ENCODE results near the gene ITPRIPL2. TPM values are rescaled to one million over a fixed set of nuclear protein-coding genes. Genes with fewer than 3 reads are reported as not detected.

ITPRIPL2 gene
- total and polyA plus RNA-seq, 2 of the 13 experiments (the other 11 are each of a cell fraction or from before 2014, with no cell fraction given), result 5.9 to 12.6 TPM

DNA sequence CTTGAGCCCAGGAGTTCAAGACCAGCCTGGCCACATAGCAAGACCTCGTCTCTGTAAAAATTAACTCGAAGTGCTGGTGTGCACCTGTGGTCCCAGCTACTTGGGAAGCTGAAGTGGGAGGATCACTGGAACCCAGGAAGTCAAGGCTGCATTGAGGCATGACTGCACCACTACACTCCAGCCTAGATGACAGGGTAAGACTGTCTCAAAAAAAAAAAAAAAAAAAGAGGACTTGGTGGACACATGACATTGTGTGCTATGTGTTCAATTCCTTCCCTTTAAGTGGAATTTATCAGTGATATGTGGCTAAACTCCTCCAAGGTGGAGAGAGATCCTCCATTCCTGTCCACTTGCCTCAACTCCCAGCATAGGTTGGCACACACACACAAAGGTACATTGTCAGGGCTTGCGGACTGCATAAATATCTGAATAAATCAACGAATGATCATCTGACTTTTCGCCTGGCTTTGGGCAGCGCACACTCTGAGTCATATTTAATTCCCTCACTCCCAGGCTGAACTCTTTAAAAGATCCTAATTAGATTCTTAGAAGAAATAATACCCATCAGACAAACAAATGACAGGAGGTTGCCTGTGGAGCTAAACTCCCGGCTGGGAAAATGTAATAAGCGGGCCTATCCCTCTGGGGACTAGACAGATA is 29.3 kb downstream of the ITPRIPL2 start:
- Histone ChIP-seq H2AFZ (ENCODE audit: low read length) (no peak overlapping the region), H3K36me3 (replicated peaks in 1 of 2; ENCODE audit: control insufficient read depth in 1 of 2, insufficient read depth in 2 of 2, low read length in 2 of 2) (no peaks in the 10 kb centered on the region), H3K4me3 (replicated peaks in 1 of 3; ENCODE audit: insufficient read depth in 1 of 3, low read depth in 2 of 3, low read length in 3 of 3) (no peak overlapping the region), H3K4me2 (ENCODE audit: low read depth, low read length) (no peak overlapping the region), H3K27me3 (ENCODE audit: control insufficient read depth in 1 of 2, insufficient read depth in 2 of 2, low read length in 2 of 2) (peaks cover 2 to 48% of the 10 kb centered on the region in 2 experiments; a peak in 3 of 5 replicates), H4K20me1 (ENCODE audit: insufficient read depth, low read length) (no peaks in the 10 kb centered on the region), H3K27ac (ENCODE audit: extremely low read length, insufficient read depth, low read length) (no peak overlapping the region), H3K79me2 (ENCODE audit: insufficient read depth, low read length) (no peaks in the 10 kb centered on the region), H3K9me3 (ENCODE audit: low read length) (no peaks in the 10 kb centered on the region), H3K9ac (ENCODE audit: insufficient read depth, low read depth, low read length) (no peak overlapping the region), H3K4me1 (ENCODE audit: insufficient read depth, low read length) (no peaks in the 10 kb centered on the region)
- ATAC-seq (no peak), FAIRE-seq (no peak), DNase-seq (ENCODE audit: low spot score) (no peak)
- TF ChIP-seq EZH2 (conservative IDR thresholded peaks at IDR 0.05; ENCODE audit: low read depth, low read length), result 0 out of 2 replicates have a peak, but pooled peaks have one; percentile 3
- TF ChIP-seq, protein P1, sequence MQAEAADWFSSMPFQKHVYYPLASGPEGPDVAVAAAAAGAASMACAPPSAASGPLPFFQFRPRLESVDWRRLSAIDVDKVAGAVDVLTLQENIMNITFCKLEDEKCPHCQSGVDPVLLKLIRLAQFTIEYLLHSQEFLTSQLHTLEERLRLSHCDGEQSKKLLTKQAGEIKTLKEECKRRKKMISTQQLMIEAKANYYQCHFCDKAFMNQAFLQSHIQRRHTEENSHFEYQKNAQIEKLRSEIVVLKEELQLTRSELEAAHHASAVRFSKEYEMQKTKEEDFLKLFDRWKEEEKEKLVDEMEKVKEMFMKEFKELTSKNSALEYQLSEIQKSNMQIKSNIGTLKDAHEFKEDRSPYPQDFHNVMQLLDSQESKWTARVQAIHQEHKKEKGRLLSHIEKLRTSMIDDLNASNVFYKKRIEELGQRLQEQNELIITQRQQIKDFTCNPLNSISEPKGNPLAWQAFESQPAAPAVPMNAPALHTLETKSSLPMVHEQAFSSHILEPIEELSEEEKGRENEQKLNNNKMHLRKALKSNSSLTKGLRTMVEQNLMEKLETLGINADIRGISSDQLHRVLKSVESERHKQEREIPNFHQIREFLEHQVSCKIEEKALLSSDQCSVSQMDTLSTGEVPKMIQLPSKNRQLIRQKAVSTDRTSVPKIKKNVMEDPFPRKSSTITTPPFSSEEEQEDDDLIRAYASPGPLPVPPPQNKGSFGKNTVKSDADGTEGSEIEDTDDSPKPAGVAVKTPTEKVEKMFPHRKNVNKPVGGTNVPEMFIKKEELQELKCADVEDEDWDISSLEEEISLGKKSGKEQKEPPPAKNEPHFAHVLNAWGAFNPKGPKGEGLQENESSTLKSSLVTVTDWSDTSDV (CRISPR knock-in tag; IDR thresholded peaks at IDR 0.05), result no peak
- intact Hi-C loops (cut with micrococcal nuclease; ENCODE audit: unreplicated experiment), result no loop called here
- 20% methylated on average over 8 of the region's 8 CpGs for WGBS (ENCODE audit: low lambda C conversion rate)
- in situ Hi-C loops (cut with HindIII; ENCODE audit: extremely low pct_ligation_motif_present, low pct_unique_long_range_greater_than_20kb), result loop anchor here (10.0 kb wide), 1 partner anchor 62 kb away; no protein-coding TSS in a partner anchor
- ChIA-PET POLR2A (no interaction called here), CTCF (ENCODE audit: low intra/inter-chr PET ratio, low total read pairs) (no interaction called here)
- no TSS peak for BruUV-seq (replicated peaks)

DNA sequence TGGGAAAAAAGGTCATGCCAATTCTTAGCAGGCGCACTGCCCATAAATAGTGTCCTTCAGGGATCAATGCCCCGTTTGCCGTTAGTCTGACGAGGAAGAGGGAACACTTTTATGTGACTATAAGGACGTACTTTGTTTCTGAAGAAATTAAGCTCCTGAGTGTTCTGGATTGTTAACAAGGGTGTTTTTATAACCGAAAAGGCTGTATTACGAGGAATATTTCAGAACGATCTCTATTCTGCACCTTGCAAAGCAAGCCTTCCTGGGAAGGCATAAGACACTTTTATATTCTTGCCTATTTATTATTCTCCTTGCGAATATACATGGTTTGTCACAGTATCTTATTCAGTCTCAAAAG is 29.8 kb downstream of the ITPRIPL2 start:
- no TSS peak for BruUV-seq (replicated peaks)
- intact Hi-C loops (cut with micrococcal nuclease; ENCODE audit: unreplicated experiment) (no loop called here), in situ Hi-C loops (cut with HindIII; ENCODE audit: extremely low pct_ligation_motif_present, low pct_unique_long_range_greater_than_20kb) (loop anchor here (10.0 kb wide), 1 partner anchor 61 kb away; no protein-coding TSS in a partner anchor)
- no peaks in the 10 kb centered on the region for H4K20me1 ChIP-seq (ENCODE audit: insufficient read depth, low read length)
- H3K36me3 ChIP-seq (replicated peaks in 1 of 2; ENCODE audit: control insufficient read depth in 1 of 2, insufficient read depth in 2 of 2, low read length in 2 of 2), result no peaks in the 10 kb centered on the region
- ChIA-PET CTCF (ENCODE audit: low intra/inter-chr PET ratio, low total read pairs) (no interaction called here), POLR2A (no interaction called here)
- no peaks in the 10 kb centered on the region for H3K4me1 ChIP-seq (ENCODE audit: insufficient read depth, low read length)
- no peak for TF ChIP-seq ZNF660 (CRISPR knock-in tag; IDR thresholded peaks at IDR 0.05; ENCODE audit: borderline replicate concordance, low read depth)
- no peak for TF ChIP-seq POLR2AphosphoS5 (IDR thresholded peaks at IDR 0.05; ENCODE audit: low read depth, low read length)
- TF ChIP-seq, protein P2, sequence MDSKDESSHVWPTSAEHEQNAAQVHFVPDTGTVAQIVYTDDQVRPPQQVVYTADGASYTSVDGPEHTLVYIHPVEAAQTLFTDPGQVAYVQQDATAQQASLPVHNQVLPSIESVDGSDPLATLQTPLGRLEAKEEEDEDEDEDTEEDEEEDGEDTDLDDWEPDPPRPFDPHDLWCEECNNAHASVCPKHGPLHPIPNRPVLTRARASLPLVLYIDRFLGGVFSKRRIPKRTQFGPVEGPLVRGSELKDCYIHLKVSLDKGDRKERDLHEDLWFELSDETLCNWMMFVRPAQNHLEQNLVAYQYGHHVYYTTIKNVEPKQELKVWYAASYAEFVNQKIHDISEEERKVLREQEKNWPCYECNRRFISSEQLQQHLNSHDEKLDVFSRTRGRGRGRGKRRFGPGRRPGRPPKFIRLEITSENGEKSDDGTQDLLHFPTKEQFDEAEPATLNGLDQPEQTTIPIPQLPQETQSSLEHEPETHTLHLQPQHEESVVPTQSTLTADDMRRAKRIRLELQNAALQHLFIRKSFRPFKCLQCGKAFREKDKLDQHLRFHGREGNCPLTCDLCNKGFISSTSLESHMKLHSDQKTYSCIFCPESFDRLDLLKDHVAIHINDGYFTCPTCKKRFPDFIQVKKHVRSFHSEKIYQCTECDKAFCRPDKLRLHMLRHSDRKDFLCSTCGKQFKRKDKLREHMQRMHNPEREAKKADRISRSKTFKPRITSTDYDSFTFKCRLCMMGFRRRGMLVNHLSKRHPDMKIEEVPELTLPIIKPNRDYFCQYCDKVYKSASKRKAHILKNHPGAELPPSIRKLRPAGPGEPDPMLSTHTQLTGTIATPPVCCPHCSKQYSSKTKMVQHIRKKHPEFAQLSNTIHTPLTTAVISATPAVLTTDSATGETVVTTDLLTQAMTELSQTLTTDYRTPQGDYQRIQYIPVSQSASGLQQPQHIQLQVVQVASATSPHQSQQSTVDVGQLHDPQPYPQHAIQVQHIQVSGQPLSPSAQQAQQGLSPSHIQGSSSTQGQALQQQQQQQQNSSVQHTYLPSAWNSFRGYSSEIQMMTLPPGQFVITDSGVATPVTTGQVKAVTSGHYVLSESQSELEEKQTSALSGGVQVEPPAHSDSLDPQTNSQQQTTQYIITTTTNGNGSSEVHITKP (CRISPR knock-in tag; IDR thresholded peaks at IDR 0.05; ENCODE audit: low read depth), result no peak
- 0 out of 2 replicates have a peak, but pooled peaks have one; percentile 7 for TF ChIP-seq EZH2 (conservative IDR thresholded peaks at IDR 0.05; ENCODE audit: low read depth, low read length)
- no peak for TF ChIP-seq ZNF761 (CRISPR knock-in tag; conservative IDR thresholded peaks at IDR 0.05)
- FAIRE-seq, result no peak
- no peak overlapping the region for H3K4me2 ChIP-seq (ENCODE audit: low read depth, low read length)
- ATAC-seq, result no peak
- no peaks in the 10 kb centered on the region for H3K79me2 ChIP-seq (ENCODE audit: insufficient read depth, low read length)
- no peak overlapping the region for H3K9ac ChIP-seq (ENCODE audit: insufficient read depth, low read depth, low read length)
- no peak overlapping the region for H3K27ac ChIP-seq (ENCODE audit: extremely low read length, insufficient read depth, low read length)
- peaks cover 2 to 48% of the 10 kb centered on the region in 2 experiments; a peak in 3 of 5 replicates for H3K27me3 ChIP-seq (ENCODE audit: control insufficient read depth in 1 of 2, insufficient read depth in 2 of 2, low read length in 2 of 2)
- no peak overlapping the region for H3K4me3 ChIP-seq (replicated peaks in 1 of 3; ENCODE audit: insufficient read depth in 1 of 3, low read depth in 2 of 3, low read length in 3 of 3)
- H2AFZ ChIP-seq (ENCODE audit: low read length), result no peak overlapping the region
- H3K9me3 ChIP-seq (ENCODE audit: low read length), result no peaks in the 10 kb centered on the region
- 18% methylated on average over 9 of the region's 9 CpGs for WGBS (ENCODE audit: low lambda C conversion rate)
- DNase-seq (ENCODE audit: low spot score), result no peak

Data from HepG2 (cell line).